Cerebellar nuclear complex (tissue), 1 donor: ENCODE measurements around the gene CRX.
"Not testable (repeated sequence)": the region's sequence is repeated elsewhere in the genome, so short reads cannot be mapped to it uniquely, and the experiment has no call there.

Source experiments
- DNase-seq, 2 experiments: peaks; one replicate each; lab custom pipeline; 2025; lab: John Stamatoyannopoulos, UW

CRX gene

GRCh38 chr19:47821460-47822020 lies at the start of gene CRX:
CRX (plus strand) TSS chr19:47821937; CDS start chr19:47834444, 12,507 bp downstream.
- no peak for DNase-seq

DNA sequence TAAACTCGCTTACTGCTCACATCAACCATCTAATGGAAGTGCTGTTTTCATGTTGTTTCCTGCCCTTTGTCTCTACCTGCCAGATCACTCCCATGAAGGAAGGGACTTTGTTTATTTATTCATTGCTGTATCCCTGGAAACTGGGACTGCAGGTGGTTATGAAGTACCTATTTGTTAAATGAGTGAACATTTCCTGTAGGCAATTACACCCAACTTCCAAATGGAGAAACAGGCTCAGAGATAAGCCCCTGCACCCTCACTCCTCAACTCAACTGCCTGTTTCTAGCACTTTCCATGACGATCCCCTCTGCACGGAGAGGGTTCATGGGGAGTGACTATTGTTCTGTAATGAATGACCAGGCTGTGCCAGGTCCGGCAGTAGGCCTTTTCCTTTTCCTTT lies 45.2 kb upstream of the CRX start:
- DNase-seq, result no peak

DNA sequence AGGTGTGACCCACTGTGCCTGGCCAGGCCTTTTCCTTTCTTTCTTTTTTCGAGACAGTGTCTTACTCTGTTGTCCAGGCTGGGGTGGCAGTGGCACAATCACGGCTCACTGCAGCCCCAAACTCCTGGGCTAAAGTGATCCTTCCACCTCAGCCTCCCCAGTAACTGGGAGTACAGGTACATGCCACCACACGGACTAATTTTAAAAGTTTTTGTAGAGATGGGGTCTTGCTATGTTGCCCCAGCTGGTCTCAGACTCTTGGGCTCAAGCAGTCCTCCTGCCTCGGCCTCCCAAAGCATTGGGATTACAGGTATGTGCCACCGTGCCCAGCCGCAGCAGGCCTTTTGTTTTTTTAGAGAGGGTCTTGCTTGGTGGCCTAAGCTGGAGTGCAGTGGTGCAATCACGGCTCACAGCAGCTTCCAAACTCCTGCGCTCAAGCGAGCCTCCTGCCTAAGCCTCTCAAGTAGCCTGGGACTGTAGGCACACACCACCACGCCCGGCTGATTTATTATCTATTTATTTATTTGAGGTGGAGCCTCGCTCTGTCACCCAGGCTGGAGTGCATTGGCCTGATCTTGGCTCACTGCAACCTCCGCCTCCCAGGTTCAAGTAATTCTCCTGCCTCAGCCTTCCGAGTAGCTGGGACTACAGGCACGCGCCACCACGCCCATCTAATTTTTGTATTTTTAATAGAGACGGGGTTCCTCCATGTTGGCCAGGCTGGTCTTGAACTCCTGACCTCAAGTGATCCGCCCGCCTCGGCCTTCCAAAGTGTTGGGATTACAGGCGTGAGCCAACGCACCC lies 44.3 kb upstream of the CRX start:
- DNase-seq, result not testable (repeated sequence)

GRCh38 chr19:47778049-47778953 lies 43.4 kb upstream of the CRX start, which contains the start of gene SELENOW:
SELENOW (plus strand) TSS chr19:47778703; CDS start chr19:47778786, 83 bp downstream.
- peak in 1 of 2 experiments; percentile 36 for DNase-seq

GRCh38 chr19:47778954-47779351 lies 42.8 kb upstream of the CRX start:
- DNase-seq, result peak in 1 of 2 experiments; percentile 3

- DNase-seq, result peak in 1 of 2 experiments; percentile 35
Measured at GRCh38 chr19:47779524-47780214, 42.1 kb upstream of the CRX start.

DNA sequence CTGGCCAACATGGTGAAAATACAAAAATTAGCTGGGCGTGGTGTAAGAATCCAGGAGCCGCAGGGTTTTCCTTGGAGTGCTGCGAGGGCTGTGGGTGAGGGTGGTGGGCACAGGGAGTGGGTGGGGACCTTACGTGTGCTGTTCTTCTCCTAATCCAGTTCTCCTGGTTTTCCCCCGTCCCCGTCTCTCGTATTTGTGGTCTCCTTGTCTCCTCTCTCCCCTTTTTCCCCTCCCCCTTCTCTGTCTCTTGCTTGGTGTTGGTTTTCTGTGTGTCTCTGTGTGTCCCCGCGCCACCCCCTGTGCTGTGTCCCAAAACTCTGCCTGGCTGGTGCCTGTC lies 41.6 kb upstream of the CRX start:
- no peak for DNase-seq

DNA sequence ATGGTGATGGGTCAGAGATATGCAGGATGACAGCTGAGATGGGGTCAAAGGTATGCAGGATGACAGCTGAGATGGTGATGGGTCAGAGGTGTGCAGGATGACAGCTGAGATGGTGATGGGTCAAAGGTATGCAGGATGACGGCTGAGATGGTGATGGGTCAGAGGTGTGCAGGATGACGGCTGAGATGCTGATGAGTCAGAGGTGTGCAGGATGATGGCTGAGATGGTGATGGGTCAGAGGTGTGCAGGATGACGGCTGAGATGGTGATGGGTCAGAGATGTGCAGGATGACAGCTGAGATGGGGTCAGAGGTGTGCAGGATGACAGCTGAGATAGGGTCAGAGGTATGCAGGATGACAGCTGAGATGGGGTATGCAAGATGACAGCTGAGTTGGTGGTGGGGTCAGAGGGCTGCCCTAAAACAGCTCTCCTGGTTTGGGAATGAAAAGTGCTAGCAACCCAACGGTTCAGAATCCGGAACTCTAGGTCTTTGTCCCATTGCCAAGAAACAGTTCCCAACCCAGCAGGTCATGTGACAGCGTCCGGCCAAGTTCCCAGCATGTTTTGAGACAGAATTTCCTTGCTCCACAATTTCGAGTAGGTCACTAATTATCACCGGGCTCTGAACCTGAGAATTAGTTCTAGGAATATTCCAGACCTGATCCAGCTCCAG lies 40.0 kb upstream of the CRX start:
- DNase-seq, result peak in 1 of 2 experiments; percentile 11

- no peak for DNase-seq
Measured at GRCh38 chr19:47786566-47786965, 35.2 kb upstream of the CRX start.

DNA sequence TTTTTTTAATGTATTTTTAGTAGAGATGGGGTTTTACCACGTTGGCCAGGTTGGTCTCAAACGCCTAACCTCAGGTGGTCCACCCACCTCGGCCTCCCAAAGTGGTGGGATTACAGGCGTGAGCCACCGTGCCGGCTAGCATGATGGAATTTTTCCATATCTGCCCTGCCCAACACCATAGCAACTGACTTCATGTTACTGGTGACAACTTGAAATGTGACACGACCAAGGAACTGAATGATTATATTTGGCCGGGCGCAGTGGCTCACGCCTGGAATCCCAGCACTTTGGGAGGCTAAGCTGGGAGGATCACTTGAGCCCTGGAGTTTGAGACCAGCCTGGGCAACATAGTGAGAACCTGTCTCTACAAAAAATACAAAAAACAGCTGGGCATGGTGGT lies 34.4 kb upstream of the CRX start:
- DNase-seq, result not testable (repeated sequence)

GRCh38 chr19:47789811-47790210 lies 31.9 kb upstream of the CRX start:
- not testable (repeated sequence) for DNase-seq

- DNase-seq, result no peak
Measured at GRCh38 chr19:47790398-47790814, 31.3 kb upstream of the CRX start.

GRCh38 chr19:47792616-47793015 lies 29.1 kb upstream of the CRX start:
- DNase-seq, result no peak

- DNase-seq, result no peak
Measured at GRCh38 chr19:47794526-47794925, 27.2 kb upstream of the CRX start.

- DNase-seq, result no peak
Measured at GRCh38 chr19:47796785-47797184, 25.0 kb upstream of the CRX start.

GRCh38 chr19:47797996-47798903 lies 23.5 kb upstream of the CRX start:
- DNase-seq, result no peak

- no peak for DNase-seq
Measured at GRCh38 chr19:47798904-47799266, 22.9 kb upstream of the CRX start.

DNA sequence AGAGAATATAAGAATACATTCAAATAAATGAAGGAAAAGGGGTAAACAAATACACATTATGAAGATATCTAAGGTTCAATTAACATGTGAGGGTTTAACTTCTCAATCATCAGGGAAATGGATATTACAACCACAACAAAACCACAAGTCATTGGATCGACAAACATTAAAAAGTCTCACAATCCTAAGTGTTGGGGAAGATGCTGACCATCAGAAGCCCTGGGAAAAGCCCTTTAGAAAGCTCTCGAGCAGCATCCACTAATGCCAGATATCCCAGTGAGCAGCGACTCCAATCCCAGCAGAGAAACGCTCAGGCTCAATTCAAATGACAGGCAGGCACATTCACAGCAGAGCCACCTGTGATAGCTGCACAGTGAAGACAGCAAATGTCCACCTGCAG lies 20.5 kb upstream of the CRX start:
- no peak for DNase-seq

- no peak for DNase-seq
Measured at GRCh38 chr19:47802521-47803043, 19.2 kb upstream of the CRX start.

GRCh38 chr19:47803148-47803547 lies 18.6 kb upstream of the CRX start:
- DNase-seq, result not testable (repeated sequence)
